Glomerular endothelial cell (primary cell): ENCODE results near the gene ERCC6L2. TPM values are rescaled to one million over a fixed set of nuclear protein-coding genes. Genes with fewer than 3 reads are reported as not detected.

Experiments
- DNase-seq: peaks from one replicate; pipeline ENCODE4 v3.0.0-alpha.2; 2011; ENCODE audit warnings: low read depth, low spot score; ENCODE audit errors: extremely low read depth
- total RNA-seq: library from RNA; depleted of rRNA; stranded (reverse); fragments of >200 nt; gene quantifications from 2 replicates; pipeline ENCODE4 v1.2.3, GENCODE V29; 2015

Gene ERCC6L2
- total RNA-seq, 1 donor from 2014 or later, result 42.5 TPM

DNA sequence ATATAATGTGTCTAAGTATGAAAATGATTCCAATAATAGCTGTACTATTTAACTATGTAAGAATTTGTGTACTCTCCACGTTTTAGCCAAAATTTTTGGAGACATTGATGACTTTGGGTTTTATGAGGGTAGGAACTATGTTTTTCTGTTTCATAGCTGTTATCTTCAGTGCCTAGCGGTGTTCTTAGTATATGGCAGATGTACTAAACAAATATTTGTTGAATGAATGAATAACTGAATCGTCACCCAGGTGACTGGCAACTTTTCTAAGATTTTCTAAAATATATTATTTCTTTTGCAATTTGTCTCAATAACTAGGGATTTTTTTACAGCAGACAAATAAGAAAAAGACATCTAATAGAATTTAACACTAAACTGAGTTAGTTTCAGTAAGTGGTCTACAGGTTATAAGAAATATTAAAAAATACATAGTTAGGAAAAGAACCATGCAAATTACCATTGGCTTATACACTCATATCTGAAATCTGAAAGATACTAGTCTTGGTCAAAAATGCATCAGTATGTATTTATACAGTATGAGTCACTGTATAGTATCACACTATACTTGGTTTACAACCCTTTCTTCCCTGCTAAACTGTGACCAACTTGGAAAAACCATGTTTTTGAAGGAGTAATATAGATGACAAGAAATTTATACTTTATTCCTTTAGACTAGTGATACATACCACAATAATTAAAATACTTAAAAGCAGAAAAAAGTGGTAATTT is 10.5 kb upstream of the ERCC6L2 start:
- no peak for DNase-seq

DNA sequence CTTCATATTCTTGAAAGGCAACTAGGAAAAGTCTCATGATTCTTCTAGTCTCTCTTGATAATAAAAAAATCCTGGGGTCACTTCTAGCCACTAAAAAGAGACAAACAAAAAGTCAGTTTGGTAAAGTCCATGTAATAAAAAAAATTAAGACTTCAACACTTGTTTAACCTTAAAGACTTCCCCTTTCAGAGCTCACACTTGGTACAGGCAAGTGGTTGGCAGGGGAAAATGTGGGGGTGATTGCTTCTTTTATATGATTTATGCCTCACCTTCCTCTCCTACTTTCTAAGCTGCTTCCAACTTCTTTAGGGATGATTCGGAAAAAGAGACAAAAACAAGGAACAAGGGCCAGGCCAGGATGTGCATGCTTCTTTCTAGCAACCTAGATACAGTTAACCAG is 5.1 kb upstream of the ERCC6L2 start:
- no peak for DNase-seq

DNA sequence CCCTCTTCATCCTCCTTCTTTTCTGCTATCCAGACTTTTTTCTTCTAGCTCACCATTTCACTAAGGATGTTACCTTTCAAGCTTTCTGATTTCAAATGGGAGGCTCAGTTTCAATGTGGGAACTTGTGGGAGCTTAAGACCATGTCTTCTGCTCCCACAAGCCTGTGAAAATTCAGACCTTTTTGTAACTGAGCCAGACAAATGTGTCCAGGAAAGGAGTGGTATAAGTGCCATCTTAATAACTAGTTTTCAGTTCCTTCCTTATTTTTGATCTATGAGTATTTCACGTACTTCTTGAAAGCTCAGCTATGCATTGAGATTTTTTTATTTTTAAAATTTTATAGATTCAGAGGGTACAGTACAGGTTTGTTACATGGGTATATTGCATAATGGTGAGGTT is 4.6 kb upstream of the ERCC6L2 start:
- DNase-seq, result no peak

DNA sequence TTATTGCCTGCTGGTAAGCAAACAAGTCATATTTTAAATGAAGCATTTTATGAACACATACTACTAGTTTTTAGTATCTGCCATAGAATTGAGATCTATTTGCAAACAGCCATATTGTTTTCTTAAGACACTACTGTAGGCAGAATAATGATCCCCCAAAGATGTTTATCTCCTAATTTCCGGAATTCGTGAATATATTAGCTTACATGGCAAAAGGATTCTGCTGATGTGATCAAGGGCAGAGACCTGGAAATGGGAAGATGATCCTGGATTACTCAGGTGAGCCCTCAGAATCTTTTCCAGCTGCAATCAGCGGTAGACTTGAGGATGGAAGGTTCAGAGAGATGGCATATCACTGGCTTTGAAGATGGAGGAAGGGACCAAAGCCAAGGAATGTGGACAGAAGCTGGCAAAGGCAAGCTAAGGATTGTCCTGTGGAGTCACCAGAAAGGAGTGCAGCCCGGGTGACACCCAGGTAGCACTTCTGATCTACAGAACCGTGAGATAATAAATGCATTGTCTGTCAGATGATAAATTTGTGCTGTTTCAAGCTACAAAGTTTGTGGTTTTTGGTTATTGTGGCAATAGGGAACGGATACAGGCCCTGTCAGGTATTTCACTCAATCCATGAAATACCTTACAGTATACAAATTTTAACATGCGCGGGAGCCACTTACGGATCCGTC is 1.0 kb upstream of the ERCC6L2 start:
- DNase-seq, result no peak

DNA sequence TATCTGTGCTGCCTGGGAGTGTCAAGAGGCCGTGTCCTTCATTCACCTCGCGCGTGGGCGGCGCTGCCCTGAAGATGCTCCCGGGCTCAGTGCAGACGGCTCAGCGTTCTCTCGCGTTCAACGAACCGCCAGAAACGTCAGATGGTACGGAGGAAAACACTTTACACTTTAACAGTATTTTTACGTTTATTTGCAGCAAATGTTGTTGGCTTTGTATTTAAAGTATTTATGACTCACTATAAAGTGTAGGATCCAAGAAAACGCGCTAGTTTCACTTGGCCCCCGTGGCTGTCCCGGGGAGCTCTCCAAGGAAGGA is 544 bp upstream of the ERCC6L2 start:
- DNase-seq, result no peak

DNA sequence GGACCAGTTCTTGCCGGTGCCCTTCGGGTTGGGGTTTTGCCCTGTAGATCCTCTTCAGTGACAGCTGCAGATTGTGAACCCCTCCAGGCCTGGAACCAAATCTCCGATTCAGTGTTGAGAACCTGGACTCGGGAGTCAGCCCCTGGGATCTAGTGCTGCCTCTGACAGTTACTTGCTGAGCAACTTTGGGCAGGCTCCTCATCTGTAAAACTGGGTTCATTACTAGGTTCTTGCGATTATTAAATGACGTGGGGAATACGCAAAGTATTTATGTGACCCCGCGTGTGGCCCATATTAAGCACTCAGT is 600 bp downstream of the ERCC6L2 start:
- DNase-seq, result no peak

DNA sequence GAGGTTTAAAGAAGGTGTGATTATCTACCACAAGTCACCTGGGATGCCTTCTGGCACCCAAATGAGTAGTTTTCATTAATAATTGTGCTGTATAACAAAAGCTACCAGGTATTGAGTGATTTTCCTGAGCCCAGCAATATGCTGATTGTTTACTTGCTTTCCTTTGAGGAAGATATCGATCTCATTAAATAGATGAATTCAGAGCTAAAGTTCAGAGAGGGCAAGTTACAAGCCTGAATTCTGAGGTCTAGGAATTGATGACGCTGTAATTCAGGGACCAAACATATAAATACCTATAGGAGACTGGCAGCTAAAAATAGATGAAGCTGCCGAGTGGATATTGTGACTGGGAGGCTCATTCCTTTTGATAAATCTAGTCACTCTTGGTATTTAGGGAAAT is 1.1 kb downstream of the ERCC6L2 start:
- no peak for DNase-seq

DNA sequence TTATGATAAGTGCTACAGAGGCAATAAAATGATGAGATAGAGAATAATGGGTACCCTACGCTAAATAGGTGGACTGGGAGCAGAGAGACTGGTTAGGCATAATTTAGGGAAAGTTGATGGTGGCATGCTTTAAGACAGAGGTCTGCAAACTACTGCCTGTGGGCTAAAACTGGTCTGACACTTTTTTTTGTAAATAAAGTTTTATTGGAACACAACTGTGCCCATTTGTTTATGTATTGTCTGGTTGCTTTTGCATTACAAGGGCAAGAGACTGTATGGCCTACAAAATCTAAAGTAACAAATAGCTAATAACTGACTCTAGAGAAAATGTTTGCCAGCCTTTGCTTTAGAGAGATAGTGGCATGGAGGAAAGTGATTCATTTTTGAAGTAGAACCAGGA is 2.5 kb downstream of the ERCC6L2 start:
- DNase-seq, result no peak

DNA sequence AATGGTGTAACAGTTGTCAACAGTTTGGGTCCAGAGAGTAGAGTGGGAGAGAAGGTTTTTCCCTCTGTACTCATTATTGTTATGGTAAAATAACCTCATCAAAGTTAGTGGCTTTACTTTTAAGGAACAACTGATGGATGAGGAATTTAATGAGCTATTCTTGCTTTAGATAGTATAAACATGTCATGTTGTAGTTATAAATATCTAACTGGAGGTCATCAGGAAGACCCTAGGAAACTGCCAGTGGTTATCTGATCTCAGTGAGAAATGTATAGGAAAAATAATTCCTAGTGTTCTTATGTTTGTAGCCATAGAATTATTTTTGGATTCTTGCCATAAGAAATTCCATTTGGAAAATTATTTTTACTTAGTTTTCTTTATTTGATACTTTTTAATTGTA is 4.1 kb downstream of the ERCC6L2 start:
- DNase-seq, result no peak

DNA sequence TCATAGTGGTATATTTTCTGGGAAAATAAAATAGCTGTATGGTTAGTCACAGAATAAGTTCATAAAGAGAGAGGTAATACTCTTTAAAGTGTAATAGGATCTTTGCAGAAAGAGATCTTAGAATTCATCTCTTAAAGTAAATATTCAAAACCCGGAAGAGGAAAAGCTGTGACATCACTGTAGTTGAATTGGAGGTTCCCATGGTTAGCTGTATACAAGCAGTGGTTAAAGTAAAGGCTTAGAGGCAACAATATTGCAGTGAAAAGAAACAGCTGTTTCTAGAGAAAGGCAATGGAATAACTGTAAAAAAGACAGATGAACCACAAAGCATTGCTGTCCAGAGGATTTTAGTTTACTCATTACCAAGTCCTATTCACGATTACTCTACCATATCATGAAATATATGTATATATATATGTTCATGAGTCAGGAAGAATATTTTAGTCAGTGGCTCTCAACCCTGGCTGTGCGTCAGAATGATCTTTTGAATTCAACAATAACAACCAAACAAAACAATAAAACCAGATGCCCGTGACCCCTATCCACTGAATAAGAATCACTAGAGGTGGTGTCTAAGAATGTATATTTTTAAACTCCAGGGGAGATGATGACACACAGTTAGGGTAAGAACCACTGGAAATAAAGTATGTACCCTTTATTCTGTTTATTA is 4.7 kb downstream of the ERCC6L2 start:
- peak; percentile 75 for DNase-seq

DNA sequence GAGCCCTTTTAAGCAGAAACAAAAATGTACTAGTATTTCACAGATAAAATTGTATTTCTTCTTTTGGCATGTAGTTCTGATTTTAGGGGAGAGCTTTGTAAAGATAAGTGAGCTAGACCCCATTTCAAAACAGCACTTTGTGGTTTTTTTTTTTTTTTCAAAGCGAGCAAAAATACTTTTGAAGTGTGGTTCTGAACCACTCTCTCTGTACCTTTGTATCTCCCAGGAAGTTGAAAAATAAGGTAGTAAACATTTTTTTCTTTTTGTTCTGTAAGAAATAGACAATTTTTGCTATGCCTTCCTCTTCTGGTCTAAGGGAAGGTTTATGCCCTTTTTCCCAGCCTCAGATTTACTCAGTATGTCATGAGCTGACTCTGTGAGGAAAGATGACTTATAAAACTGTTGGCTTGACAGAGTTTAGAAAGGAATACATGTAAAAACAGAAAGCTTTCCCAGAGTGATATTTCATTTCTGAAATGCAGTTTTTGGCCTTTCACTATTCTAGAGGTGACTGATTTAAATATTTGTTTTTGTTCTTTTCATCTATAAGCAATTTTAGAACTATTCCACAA is 12.5 kb downstream of the ERCC6L2 start:
- DNase-seq, result no peak

DNA sequence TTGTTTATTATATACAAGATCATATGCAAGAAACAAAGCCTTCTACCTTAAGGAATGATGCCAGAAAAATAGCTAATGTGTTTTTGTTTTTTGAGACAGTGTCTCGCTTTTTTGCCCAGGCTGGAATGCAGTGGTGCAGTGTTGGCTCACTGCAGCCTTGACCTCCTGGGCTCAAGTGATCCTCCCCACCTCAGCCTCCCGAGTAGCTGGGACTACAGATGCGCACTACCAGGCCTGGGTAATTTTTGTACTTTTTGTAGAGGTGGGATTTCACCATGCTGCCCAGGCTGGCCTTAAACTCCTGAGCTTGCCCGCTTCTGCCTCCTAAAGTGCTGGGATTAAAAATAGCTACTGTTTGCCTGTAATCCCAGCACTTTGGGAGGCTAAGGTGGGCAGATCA is 15.1 kb downstream of the ERCC6L2 start:
- DNase-seq, result no peak

DNA sequence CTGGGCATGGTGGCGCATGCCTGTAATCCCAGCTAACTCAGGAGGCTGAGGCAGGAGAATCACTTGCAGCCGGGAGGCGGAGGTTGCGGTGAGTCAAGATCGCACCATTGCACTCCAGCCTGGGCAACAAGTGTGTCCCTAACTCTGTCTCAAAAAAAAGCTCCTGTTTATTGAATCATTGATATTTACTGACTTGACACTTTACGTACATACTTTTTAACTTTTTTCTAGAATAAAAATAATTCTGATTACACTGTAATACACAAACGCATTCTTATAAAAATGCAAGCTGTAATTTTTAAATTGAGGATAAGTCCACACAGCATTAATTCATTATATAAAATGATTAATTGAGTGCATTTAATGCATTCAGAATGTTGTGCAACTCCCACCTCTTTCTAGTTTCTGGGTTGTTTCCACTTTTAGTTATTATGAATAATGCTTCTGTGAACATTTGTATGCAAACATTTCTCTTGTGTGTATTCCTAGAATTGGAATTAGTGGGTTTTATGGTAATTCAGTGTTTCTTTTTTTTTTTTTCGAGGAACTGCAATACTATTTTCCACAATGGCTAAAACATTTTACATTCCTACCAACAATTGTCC is 15.7 kb downstream of the ERCC6L2 start:
- no peak for DNase-seq

DNA sequence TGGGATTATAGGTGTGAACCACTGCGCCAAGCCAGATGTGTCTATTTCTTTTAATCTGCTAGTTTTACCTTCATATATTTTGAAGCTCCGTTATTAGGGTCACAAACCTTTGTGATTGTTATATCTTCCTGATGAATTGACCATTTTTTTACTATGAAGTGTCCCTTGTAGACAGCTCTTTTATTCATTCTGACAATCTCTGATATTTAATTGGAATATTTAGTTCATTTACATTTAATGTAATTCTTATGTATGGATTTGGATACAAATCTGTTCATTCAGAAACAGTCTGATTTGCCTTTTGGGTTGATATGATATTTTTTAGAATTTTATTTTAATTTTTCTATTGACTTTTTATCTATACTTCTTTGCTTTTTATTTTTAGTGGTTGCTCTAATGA is 17.2 kb downstream of the ERCC6L2 start:
- DNase-seq, result no peak

DNA sequence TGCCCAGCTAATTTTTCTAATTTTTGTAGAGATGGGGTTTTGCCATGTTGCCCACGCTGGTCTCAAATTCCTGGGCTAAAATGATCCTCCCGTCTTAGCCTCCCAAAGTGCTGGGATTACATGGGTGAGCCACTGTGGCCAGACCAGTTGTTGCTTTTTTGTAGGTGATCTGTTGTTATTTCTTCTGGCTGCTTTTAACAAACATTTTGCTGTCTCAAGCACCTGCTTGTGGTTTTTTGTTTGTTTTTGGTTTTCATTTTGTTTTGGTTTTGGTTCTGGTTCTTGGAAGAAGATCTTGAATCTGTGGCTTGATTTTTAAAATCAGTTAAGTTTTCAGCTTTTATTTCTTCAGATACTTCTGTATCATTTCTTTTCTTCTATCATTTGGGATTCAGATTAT is 21.1 kb downstream of the ERCC6L2 start:
- no peak for DNase-seq

DNA sequence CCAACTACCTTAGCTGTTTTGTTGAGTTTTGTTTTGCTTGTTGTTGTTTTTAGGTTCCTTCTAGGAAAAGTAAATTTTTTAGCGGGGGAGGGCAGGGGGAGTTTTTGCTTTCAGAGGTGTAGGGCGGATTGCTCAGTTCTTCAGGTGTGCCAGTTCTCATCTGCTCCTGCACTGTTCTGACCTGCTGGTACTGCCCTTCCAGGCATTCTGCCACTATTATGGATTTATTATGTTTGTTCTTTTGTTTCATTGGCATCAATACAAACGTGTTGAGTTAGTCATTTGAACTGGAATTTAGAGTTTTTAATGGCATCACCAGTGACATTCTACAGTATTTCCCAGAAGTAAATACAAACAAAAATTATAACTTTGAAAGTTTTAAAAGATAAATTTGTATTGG is 26.0 kb downstream of the ERCC6L2 start:
- DNase-seq, result no peak

DNA sequence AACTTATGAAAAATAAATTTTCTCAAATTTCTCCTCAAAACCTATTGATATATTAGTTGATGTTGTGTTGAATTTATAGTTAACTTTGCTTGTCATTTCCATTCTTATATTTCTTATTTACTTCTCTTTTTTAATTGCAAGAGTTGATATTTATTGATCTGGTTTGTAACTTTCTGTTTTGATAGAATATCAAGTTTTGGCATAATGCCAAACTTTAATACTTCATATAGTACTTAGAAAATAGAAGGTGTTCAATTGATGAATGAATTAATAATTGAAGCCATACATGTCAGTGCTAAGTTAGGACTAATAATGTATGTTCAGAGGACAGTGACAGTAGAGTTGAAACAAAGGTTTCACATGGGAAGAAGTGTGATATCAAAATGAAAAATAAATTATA is 27.9 kb downstream of the ERCC6L2 start:
- DNase-seq, result no peak

DNA sequence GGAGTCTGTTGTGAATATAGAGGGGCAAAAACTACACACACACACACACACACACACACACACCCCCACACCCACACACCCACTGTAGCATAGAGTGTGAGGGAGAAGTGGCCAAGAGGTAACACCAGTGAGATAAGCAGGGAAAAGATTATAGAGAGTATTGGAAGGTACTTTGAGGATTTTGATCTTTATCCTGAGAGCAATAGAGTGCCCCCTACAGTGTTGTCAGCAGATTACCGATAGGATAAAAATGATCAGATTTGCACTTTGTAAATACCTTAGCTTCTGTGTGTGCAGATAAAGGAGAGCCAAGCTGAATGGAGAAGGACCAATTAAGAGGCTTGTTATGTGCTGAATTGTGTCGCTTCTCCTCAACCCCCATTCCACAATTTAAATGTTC is 32.3 kb downstream of the ERCC6L2 start:
- no peak for DNase-seq

DNA sequence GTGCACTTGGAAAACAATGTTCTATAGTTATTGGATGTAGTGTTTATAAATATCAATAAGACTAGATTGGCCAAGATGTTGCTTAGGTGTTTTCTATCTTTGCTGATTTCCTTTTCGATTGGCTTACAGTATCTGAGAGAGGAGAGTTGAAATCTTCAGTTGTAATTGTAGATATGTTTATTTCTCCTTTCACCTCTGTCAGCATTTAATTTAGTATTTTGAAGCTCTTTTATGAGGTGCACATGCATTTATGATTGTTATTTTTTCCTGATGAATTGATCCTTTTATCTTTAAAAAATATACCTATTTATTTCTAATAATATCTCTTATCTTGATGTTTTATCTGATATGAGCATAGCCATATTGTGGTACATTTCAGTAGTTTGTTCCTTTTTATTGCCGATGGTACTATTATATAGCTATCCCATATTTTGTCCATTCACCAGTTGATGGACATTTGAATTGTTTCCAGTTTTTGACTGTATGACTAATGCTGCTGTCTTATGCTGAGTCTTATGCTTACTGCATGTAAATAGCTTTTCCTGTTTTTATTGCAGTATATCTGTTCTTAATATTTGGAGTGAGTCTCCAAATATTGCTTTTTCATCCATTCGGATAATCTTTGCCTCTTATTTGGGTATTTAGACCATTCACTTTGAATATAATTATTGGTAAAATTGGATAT is 34.7 kb downstream of the ERCC6L2 start:
- no peak for DNase-seq

DNA sequence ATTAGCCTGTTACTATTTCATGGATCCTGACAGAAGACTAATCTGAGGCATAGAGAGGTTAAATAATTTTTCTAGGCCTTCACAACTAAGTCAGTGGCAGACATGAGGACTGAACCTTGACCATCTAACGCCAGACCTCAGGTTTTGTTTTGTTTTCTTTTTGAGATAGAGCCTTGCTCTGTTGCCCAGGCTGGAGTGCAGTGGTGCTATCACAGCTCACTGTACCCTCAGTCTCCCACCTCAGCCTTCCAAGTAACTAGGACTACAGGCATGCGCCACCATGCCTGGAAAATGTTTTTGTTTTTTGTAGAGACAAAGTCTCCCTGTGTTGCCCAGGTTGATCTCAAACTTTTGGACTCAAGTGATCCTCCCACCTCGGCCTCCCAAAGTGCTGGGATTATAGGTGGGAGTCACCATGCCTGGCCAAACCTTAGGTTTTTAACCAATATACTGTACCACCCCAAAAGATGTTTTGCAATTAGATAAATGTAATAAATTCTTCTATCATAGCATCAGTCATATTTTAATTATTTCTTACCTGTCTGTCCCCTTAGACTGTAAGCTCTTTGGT is 35.4 kb downstream of the ERCC6L2 start:
- DNase-seq, result no peak

DNA sequence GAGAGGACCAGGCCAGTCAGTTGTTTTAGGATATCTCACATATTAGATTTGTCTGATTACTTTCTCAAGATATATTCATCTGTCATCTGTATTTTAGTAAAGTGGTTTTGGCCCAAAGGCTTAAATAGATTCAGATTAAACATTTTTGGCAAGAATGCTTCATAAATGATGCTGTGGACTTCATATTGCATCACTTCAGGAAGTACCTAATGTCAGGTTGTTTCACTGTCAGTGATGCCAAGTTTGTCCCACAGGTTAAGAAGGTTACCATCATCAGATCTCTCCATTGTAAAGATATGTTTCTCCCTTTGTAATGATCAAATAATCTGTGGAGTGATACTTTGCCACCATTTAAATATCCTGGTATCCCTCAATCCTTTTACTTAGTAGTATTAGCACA is 37.3 kb downstream of the ERCC6L2 start:
- DNase-seq, result no peak
